Thyroid gland (tissue), 4 donors: ENCODE results near the gene RPL32. TPM values are rescaled to one million over a fixed set of nuclear protein-coding genes. Genes with fewer than 3 reads are reported as not detected.

Source experiments
- DNase-seq, 2 donors: peaks; one replicate each; pipeline ENCODE4 v3.0.0-alpha.2; 2019
- H3K27ac ChIP-seq, 3 donors: fragments of 200-600 bp; sonication (generic); 1 replicate in 2 of 3; 2 replicates in 1 of 3; pipeline ENCODE4 v1.5.1; 2016 to 2019; ENCODE audit warnings: mild to moderate bottlenecking in 1 of 3, moderate library complexity in 1 of 3
- H3K27me3 ChIP-seq: fragments of 200-600 bp; sonication (generic); one replicate; pipeline ENCODE4 v1.5.1; 2019
- H3K36me3 ChIP-seq, 2 donors: fragments of 200-600 bp; sonication (generic); one replicate each; pipeline ENCODE4 v1.5.1; 2016 to 2019
- H3K4me1 ChIP-seq, 2 donors: fragments of 200-600 bp; sonication (generic); one replicate each; pipeline ENCODE4 v1.5.1; 2017 to 2019
- H3K4me3 ChIP-seq, 3 donors: fragments of 200-600 bp; sonication (generic); replicated peaks in 1 of 3; 1 replicate in 2 of 3; 2 replicates in 1 of 3; pipeline ENCODE4 v1.5.1; 2016; ENCODE audit warnings: mild to moderate bottlenecking in 1 of 3
- H3K9me3 ChIP-seq: fragments of 200-600 bp; sonication (generic); one replicate; pipeline ENCODE4 v1.5.1; 2017
- POLR2A ChIP-seq, 2 donors: fragments of 450-650 bp; IDR thresholded peaks; one replicate each; pipeline ENCODE4 v1.6.1; 2017; ENCODE audit warnings: antibody characterized with exemption in 2 of 2, mild to moderate bottlenecking in 2 of 2, moderate library complexity in 1 of 2
- WGBS, 2 donors: methylation state at CpG; one replicate each; pipeline ENCODE4 v1.1.5; 2017; 5-methylcytosine and 5-hydroxymethylcytosine counted together
- intact Hi-C: fragments of 100-400 bp; cut with DNase I; formaldehyde crosslinking; loops from one replicate; pipeline ENCODE4 v1.15.1; 2023
- total RNA-seq, 4 donors: library from RNA; depleted of rRNA; stranded (reverse); fragments of >200 nt; gene quantifications; one replicate each; pipeline ENCODE4 v1.2.3, GENCODE V29; 2016
- TF ChIP-seq, protein P1 (sequence below), 6 experiments: fragments of 200-600 bp in 3 of 6; fragments of 450-650 bp in 3 of 6; sonication (generic) in 3 of 6; IDR thresholded peaks; one replicate each; pipeline ENCODE4 v1.5.1; 2016 to 2019; ENCODE audit warnings: antibody characterized with exemption in 6 of 6, mild to moderate bottlenecking in 2 of 6, inconsistent platforms in 1 of 6, moderate library complexity in 1 of 6

RPL32 gene
- 1,000 to 10,000 TPM in 3 of 4 donors, 100 to 1,000 TPM in 1; 809 to 4,142 (median 1,511) TPM for total RNA-seq

DNA sequence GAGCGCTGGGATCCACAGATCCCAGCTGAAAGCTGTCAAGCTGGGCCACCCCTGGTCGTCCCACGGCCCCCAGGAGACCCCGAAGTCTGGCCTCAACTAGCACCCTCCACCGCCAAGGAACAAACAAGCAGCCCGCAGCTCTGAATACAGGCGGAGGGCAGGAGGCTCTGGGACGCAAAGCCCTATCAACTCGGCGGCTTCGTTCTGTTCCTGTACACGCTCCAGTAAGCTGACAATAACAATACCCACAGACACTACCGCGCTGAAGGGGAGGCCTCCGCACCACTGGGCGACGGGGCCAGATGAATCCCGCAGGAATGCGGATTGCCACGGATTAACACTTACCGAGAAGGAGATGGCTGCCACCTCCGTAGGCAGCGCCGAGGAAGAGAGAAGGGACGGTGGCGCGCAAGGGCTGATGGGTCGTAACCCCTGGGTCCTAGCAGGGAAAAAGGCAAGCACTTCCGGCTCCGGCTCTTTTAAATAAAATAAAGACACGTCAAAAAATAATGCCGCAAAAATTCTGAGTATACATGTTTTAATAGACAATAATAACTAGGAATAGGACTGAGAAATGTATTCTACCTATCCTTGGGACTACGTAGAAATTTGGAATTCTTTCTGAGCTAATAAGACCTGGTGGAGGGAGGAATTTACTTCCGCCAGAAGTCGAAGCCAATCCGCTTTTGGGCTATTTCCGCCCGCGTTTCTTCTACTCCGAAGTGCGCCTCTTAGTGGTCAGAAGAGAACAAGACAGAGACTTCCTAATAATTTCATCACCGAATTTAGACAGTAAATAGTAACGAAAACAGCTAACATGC, at the start of gene RPL32:
Gene RPL32, minus strand, starts transcription at position 417 of the 821 bp plus-strand sequence. CDS start 1,328 bp downstream, outside the sequence.
- Histone ChIP-seq H3K4me1 (peaks cover 8 to 24% of the 10 kb centered on the region in 2 donors), H3K27ac (peak within 1 kb of the TSS; percentile 93 to 96 (median 94)), H3K36me3 (peaks cover 28 to 33% of the 10 kb centered on the region in 2 donors), H3K4me3 (peak within 1 kb of the TSS; percentile 3 to 82 (median 28)), H3K27me3 (no peaks in the 10 kb centered on the region), H3K9me3 (no peaks in the 10 kb centered on the region)
- DNase-seq = peak; percentile 88 to 89
- TF ChIP-seq, protein P1, sequence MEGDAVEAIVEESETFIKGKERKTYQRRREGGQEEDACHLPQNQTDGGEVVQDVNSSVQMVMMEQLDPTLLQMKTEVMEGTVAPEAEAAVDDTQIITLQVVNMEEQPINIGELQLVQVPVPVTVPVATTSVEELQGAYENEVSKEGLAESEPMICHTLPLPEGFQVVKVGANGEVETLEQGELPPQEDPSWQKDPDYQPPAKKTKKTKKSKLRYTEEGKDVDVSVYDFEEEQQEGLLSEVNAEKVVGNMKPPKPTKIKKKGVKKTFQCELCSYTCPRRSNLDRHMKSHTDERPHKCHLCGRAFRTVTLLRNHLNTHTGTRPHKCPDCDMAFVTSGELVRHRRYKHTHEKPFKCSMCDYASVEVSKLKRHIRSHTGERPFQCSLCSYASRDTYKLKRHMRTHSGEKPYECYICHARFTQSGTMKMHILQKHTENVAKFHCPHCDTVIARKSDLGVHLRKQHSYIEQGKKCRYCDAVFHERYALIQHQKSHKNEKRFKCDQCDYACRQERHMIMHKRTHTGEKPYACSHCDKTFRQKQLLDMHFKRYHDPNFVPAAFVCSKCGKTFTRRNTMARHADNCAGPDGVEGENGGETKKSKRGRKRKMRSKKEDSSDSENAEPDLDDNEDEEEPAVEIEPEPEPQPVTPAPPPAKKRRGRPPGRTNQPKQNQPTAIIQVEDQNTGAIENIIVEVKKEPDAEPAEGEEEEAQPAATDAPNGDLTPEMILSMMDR (IDR thresholded peaks at IDR 0.05) = peak; percentile 37 to 85 (median 78)
- peak in 1 of 2 donors; percentile 82 for TF ChIP-seq POLR2A (IDR thresholded peaks at IDR 0.05)
- WGBS, 2 donors = 0 to 1% methylated on average over 37 to 41 of the region's 43 CpGs
- intact Hi-C loops = no loop called here

DNA sequence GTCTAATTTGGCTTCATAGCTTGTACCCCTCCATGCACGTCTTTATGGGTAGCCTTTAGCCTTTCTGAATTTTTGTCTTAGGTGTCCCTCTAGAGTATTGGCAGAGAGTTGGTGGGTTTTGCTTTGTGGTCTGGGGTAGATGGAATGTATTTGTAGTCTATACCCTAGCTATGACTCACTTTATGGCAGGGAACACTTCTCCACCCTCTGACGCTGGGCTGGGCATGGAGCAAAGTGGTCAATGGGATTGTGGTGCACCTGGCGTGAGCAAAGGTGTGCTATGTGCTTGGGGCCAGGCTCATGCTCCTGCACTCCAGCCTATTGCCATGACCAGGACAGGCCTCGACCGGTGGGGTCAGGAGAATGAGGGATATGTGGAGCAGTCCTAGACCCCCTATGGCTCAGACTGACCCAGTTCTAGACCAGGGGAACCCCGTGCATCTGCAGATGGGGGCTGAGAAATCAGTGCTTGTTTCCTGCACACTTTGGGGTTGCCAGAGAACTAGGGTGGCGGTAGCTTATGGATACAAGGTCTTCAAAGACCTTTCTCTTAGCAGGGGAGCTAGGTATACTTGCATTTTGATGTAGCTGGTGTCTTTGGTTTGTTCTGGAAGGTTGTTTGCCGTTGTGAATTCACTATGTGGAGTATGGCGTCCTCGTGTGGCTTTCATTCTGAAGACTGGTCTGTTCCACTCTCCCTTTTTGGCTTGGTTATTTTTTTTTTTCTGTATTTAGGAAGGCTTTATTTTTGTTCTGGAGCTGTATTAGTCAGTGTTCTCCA, 49.4 kb upstream of the RPL32 start:
- H3K4me1 ChIP-seq = peaks cover 0 to 8% of the 10 kb centered on the region in 2 donors
- no peak overlapping the region for H3K4me3 ChIP-seq
- H3K9me3 ChIP-seq = no peaks in the 10 kb centered on the region
- TF ChIP-seq POLR2A (IDR thresholded peaks at IDR 0.05) = no peak
- TF ChIP-seq, protein P1 (IDR thresholded peaks at IDR 0.05) = no peak
- 91 to 92% methylated on average over 9 to 10 of the region's 10 CpGs for WGBS, 2 donors
- no peak for DNase-seq
- no peaks in the 10 kb centered on the region for H3K36me3 ChIP-seq
- intact Hi-C loops = no loop called here
- H3K27ac ChIP-seq = no peak overlapping the region
- no peaks in the 10 kb centered on the region for H3K27me3 ChIP-seq

- Histone ChIP-seq H3K27ac (no peak overlapping the region), H3K4me1 (peaks cover 0 to 3% of the 10 kb centered on the region in 2 donors)
These were observed 45.4 kb upstream of the RPL32 start for GRCh38 chr3:12886736-12887135.

GRCh38 chr3:12886106-12886679, 44.8 kb upstream of the RPL32 start:
- intact Hi-C loops = no loop called here
- DNase-seq = no peak
- TF ChIP-seq POLR2A (IDR thresholded peaks at IDR 0.05) = no peak
- no peaks in the 10 kb centered on the region for H3K36me3 ChIP-seq
- 78 to 80% methylated on average over 10 of the region's 10 CpGs for WGBS, 2 donors
- no peaks in the 10 kb centered on the region for H3K27me3 ChIP-seq
- no peaks in the 10 kb centered on the region for H3K4me1 ChIP-seq
- H3K27ac ChIP-seq = no peak overlapping the region
- H3K9me3 ChIP-seq = no peaks in the 10 kb centered on the region
- H3K4me3 ChIP-seq = no peak overlapping the region

More at GRCh38 chr3:12886736-12887135, 45.4 kb upstream of the RPL32 start:
- intact Hi-C loops = no loop called here
- Histone ChIP-seq H3K36me3 (no peaks in the 10 kb centered on the region), H3K9me3 (no peaks in the 10 kb centered on the region), H3K27me3 (no peaks in the 10 kb centered on the region), H3K4me3 (no peak overlapping the region)
- no peak for DNase-seq
- TF ChIP-seq, protein P1 (IDR thresholded peaks at IDR 0.05) = no peak
- TF ChIP-seq POLR2A (IDR thresholded peaks at IDR 0.05) = no peak
- 74 to 75% methylated on average over 10 to 12 of the region's 12 CpGs for WGBS, 2 donors

DNA sequence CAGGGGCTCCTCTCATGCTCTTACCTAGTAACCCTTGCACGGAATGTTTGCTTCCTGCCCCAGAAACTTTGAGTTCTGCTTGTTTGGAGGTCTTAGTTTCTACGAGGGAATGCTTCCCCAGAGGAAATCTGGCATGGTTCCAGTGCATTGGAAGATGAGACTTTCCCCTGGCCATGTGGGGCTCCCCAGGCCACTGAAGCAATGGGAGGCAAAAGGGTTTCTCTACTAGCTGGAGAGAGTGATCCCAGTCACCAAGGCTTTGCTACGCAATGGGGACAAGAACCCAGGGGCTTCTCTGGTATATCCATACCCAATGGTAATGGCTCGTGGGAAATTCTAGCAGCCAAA, 44.2 kb upstream of the RPL32 start:
- intact Hi-C loops = no loop called here
- DNase-seq = no peak
- H3K4me3 ChIP-seq = no peak overlapping the region
- H3K27ac ChIP-seq = no peak overlapping the region
- H3K4me1 ChIP-seq = no peaks in the 10 kb centered on the region
- WGBS, 2 donors = 76 to 83% methylated on average over 2 to 4 of the region's 4 CpGs
- no peaks in the 10 kb centered on the region for H3K36me3 ChIP-seq
- TF ChIP-seq, protein P1 (IDR thresholded peaks at IDR 0.05) = no peak
- TF ChIP-seq POLR2A (IDR thresholded peaks at IDR 0.05) = no peak
- H3K27me3 ChIP-seq = no peaks in the 10 kb centered on the region
- H3K9me3 ChIP-seq = no peaks in the 10 kb centered on the region
